ENCODE results near the gene TMEM143. TPM values are rescaled to one million over a fixed set of nuclear protein-coding genes. Genes with fewer than 3 reads are reported as not detected.

Gene TMEM143
- polyA plus RNA-seq, 3 donors, result 1.7 to 11.9 (median 2.1) TPM

GRCh38 chr19:48325265-48325910, 38.4 kb downstream of the TMEM143 start, which contains the start of gene EMP3:
Gene EMP3, plus strand, starts transcription at chr19:48325552. Its CDS starts 1,293 bp downstream, at chr19:48326845.
- peak within 1 kb of the TSS; percentile 97 for H3K9ac ChIP-seq (ENCODE audit: insufficient read depth, low read length, poor library complexity, severe bottlenecking)
- peaks cover 76% of the 10 kb centered on the region for H3K4me1 Mint-ChIP-seq
- TF ChIP-seq CTCF (IDR thresholded peaks at IDR 0.05), result no peak
- DNase-seq, result peak; percentile 85 to 93 (median 89)
- peaks cover 79% of the 10 kb centered on the region for H3K79me2 ChIP-seq (ENCODE audit: insufficient read depth, low read length)
- peak within 1 kb of the TSS; percentile 98 to 100 for H3K4me3 Mint-ChIP-seq
- peak within 1 kb of the TSS; percentile 95 for H3K4me2 ChIP-seq (replicated peaks; ENCODE audit: extremely low read depth, low read length, poor library complexity, severe bottlenecking)
- peak within 1 kb of the TSS; percentile 95 to 100 (median 100) for H3K27ac Mint-ChIP-seq
- peaks cover 0 to 10% (median 0%) of the 10 kb centered on the region in 7 donors for H3K9me3 Mint-ChIP-seq
- H3K9me3 ChIP-seq (replicated peaks in 1 of 2; ENCODE audit: control insufficient read depth in 1 of 2, insufficient read depth in 1 of 2, low read length in 2 of 2), result no peaks in the 10 kb centered on the region
- H3K4me3 ChIP-seq (replicated peaks in 1 of 3; ENCODE audit: low read depth in 2 of 3, low read length in 3 of 3), result peak within 1 kb of the TSS; percentile 92 to 99 (median 93)
- peaks cover 82 to 89% of the 10 kb centered on the region in 2 donors for H3K4me1 ChIP-seq (ENCODE audit: control insufficient read depth in 1 of 2, insufficient read depth in 2 of 2, low read length in 2 of 2)
- H4K20me1 ChIP-seq (ENCODE audit: insufficient read depth, low read length), result peaks cover 44% of the 10 kb centered on the region
- WGBS (ENCODE audit: insufficient coverage), result 0% methylated on average over 19 of the region's 22 CpGs
- H3K27me3 Mint-ChIP-seq (ENCODE audit: low read depth in 3 of 3), result peaks cover 0 to 2% (median 1%) of the 10 kb centered on the region in 3 donors
- H3K36me3 Mint-ChIP-seq, result peaks cover 33 to 46% of the 10 kb centered on the region in 2 donors
- H3K36me3 ChIP-seq (replicated peaks in 1 of 2; ENCODE audit: control insufficient read depth in 1 of 2, insufficient read depth in 2 of 2, low read length in 2 of 2), result peaks cover 28 to 31% of the 10 kb centered on the region in 2 donors
- intact Hi-C loops (cut with micrococcal nuclease), result loop anchor here (10.0 kb wide), 4 partner anchors 259 to 669 kb away; partner anchors contain the start of genes DBP (in 1 of the 2), GYS1 (in 1 of the 2), PPP1R15A (in 1 of the 2) and RUVBL2 (in 1 of the 2)
- H3K27me3 ChIP-seq (ENCODE audit: control insufficient read depth in 2 of 2, insufficient read depth in 2 of 2, low read length in 2 of 2), result no peaks in the 10 kb centered on the region
- no peak within 1 kb of the TSS for H2AFZ ChIP-seq (ENCODE audit: insufficient read depth, low read depth, low read length, poor library complexity, severe bottlenecking)
- H3K27ac ChIP-seq (ENCODE audit: low read depth in 1 of 2, low read length in 2 of 2), result peak within 1 kb of the TSS; percentile 99 to 100

GRCh38 chr19:48321622-48322591, 41.8 kb downstream of the TMEM143 start:
- H3K9ac ChIP-seq (ENCODE audit: insufficient read depth, low read length, poor library complexity, severe bottlenecking), result peak overlapping the region; percentile 82
- peak overlapping the region; percentile 92 for H3K4me2 ChIP-seq (replicated peaks; ENCODE audit: extremely low read depth, low read length, poor library complexity, severe bottlenecking)
- intact Hi-C loops (cut with micrococcal nuclease), result loop anchor here (1.0 to 10.0 kb wide), 6 partner anchors 7 to 673 kb away; partner anchors contain the start of genes CARD8 (in 1 of the 2), DBP (in 1 of the 2), GYS1 (in 1 of the 2) and PPP1R15A (in 1 of the 2)
- no peaks in the 10 kb centered on the region for H3K9me3 ChIP-seq (replicated peaks in 1 of 2; ENCODE audit: control insufficient read depth in 1 of 2, insufficient read depth in 1 of 2, low read length in 2 of 2)
- peak overlapping the region; percentile 59 to 89 (median 75) for H3K4me3 ChIP-seq (replicated peaks in 1 of 3; ENCODE audit: low read depth in 2 of 3, low read length in 3 of 3)
- Mint-ChIP-seq H3K9me3 (peaks cover 0 to 8% (median 0%) of the 10 kb centered on the region in 7 donors), H3K4me3 (peak overlapping the region; percentile 89 to 93), H3K27ac (peak overlapping the region; percentile 99 to 100 (median 99)), H3K27me3 (ENCODE audit: low read depth in 3 of 3) (peaks cover 0 to 3% (median 2%) of the 10 kb centered on the region in 3 donors), H3K36me3 (peaks cover 6 to 12% of the 10 kb centered on the region in 2 donors), H3K4me1 (peaks cover 53% of the 10 kb centered on the region)
- H3K79me2 ChIP-seq (ENCODE audit: insufficient read depth, low read length), result peaks cover 46% of the 10 kb centered on the region
- 0% methylated on average over 59 of the region's 63 CpGs for WGBS (ENCODE audit: insufficient coverage)
- peaks cover 0 to 2% of the 10 kb centered on the region in 2 donors for H3K36me3 ChIP-seq (replicated peaks in 1 of 2; ENCODE audit: control insufficient read depth in 1 of 2, insufficient read depth in 2 of 2, low read length in 2 of 2)
- H2AFZ ChIP-seq (ENCODE audit: insufficient read depth, low read depth, low read length, poor library complexity, severe bottlenecking), result peak overlapping the region; percentile 70
- peak overlapping the region; percentile 94 to 99 for H3K27ac ChIP-seq (ENCODE audit: low read depth in 1 of 2, low read length in 2 of 2)
- H3K4me1 ChIP-seq (ENCODE audit: control insufficient read depth in 1 of 2, insufficient read depth in 2 of 2, low read length in 2 of 2), result peaks cover 53 to 60% of the 10 kb centered on the region in 2 donors
- no peak for TF ChIP-seq CTCF (IDR thresholded peaks at IDR 0.05)
- DNase-seq, result peak; percentile 98 to 99 (median 99)
- H3K27me3 ChIP-seq (ENCODE audit: control insufficient read depth in 2 of 2, insufficient read depth in 2 of 2, low read length in 2 of 2), result no peaks in the 10 kb centered on the region
- H4K20me1 ChIP-seq (ENCODE audit: insufficient read depth, low read length), result peaks cover 9% of the 10 kb centered on the region

Measured in CD14-positive monocyte (primary cell).